GM10266 (cell line): ENCODE results near the gene EDC4.

Experiments used
- DNase-seq: peaks from one replicate; pipeline ENCODE4 v3.0.0; 2012; ENCODE audit errors: extremely low spot score
- CTCF ChIP-seq: IDR thresholded peaks from 2 replicates; pipeline ENCODE4 v1.5.1; 2012; ENCODE audit warnings: mild to moderate bottlenecking, low read depth; ENCODE audit not compliant: control insufficient read depth, insufficient read depth; ENCODE audit errors: missing control alignments

Gene EDC4

GRCh38 chr16:67848118-67848517 lies 24.7 kb upstream of the EDC4 start:
- no peak for TF ChIP-seq CTCF
- no peak for DNase-seq

GRCh38 chr16:67853670-67854069 lies 19.2 kb upstream of the EDC4 start:
- no peak for DNase-seq
- TF ChIP-seq CTCF = no peak

- DNase-seq = no peak
- TF ChIP-seq CTCF = no peak
These were observed 17.1 kb upstream of the EDC4 start for GRCh38 chr16:67855789-67856188.

GRCh38 chr16:67856927-67857546 lies 15.8 kb upstream of the EDC4 start:
- DNase-seq = no peak
- TF ChIP-seq CTCF = no peak

- no peak for TF ChIP-seq CTCF
- peak; percentile 12 for DNase-seq
These were observed 15.2 kb upstream of the EDC4 start for GRCh38 chr16:67857547-67858233.

- DNase-seq = no peak
- no peak for TF ChIP-seq CTCF
These were observed 14.4 kb upstream of the EDC4 start for GRCh38 chr16:67858500-67858899.
